ENCODE measurements around the gene IPO11. TPM values are rescaled to one million over a fixed set of nuclear protein-coding genes. Genes with fewer than 3 reads are reported as not detected.

IPO11 gene
- total and polyA plus RNA-seq, 2 of the 4 experiments (the other 2 are of a cell fraction): 12.6 to 40.0 TPM

GRCh38 chr5:62373382-62373781 is 39.2 kb upstream of the IPO11 start:
- Histone ChIP-seq H4K5ac (ENCODE audit: low read depth, low read length) (no peak overlapping the region), H3K27me3 (ENCODE audit: control insufficient read depth, insufficient read depth, low read length) (no peaks in the 10 kb centered on the region), H2BK15ac (ENCODE audit: low read depth, low read length) (no peak overlapping the region), H3K79me1 (ENCODE audit: low read depth in 1 of 2, low read length in 2 of 2) (peaks cover 3% of the 10 kb centered on the region in 2 experiments; a peak in 1 of 4 replicates), H3K56ac (ENCODE audit: extremely low read depth, insufficient read depth, low read length) (no peak overlapping the region), H2BK5ac (ENCODE audit: low read depth, low read length, poor library complexity, severe bottlenecking) (no peak overlapping the region), H4K91ac (ENCODE audit: insufficient read depth, low read depth, low read length) (no peak overlapping the region), H3K14ac (replicated peaks; ENCODE audit: low read depth, low read length) (no peak overlapping the region), H2BK120ac (ENCODE audit: low read depth, low read length) (no peak overlapping the region), H4K8ac (ENCODE audit: low read depth in 2 of 2, low read length in 2 of 2) (no peak overlapping the region), H3K36me3 (ENCODE audit: control insufficient read depth, insufficient read depth, low read length) (peaks cover 20% of the 10 kb centered on the region), H3K4me3 (ENCODE audit: insufficient read depth, low read depth, low read length) (no peak overlapping the region), H3K4me1 (ENCODE audit: control insufficient read depth, insufficient read depth, low read length) (no peaks in the 10 kb centered on the region), H3K23ac (ENCODE audit: low read depth, low read length) (no peak overlapping the region), H3K9me3 (ENCODE audit: control insufficient read depth, insufficient read depth, low read length) (no peaks in the 10 kb centered on the region), H2AFZ (replicated peaks; ENCODE audit: low read length, poor library complexity) (no peak overlapping the region), H3K9me1 (ENCODE audit: insufficient read depth, low read length) (no peaks in the 10 kb centered on the region), H3K4ac (ENCODE audit: low read depth, low read length) (no peak overlapping the region), H2AK5ac (ENCODE audit: low read depth, low read length) (no peak overlapping the region), H2BK20ac (ENCODE audit: low read depth, low read length) (no peak overlapping the region), H3K4me2 (ENCODE audit: low read depth, low read length) (no peak overlapping the region), H2AK9ac (replicated peaks; ENCODE audit: low read depth, low read length, poor library complexity) (no peak overlapping the region), H3K18ac (ENCODE audit: low read depth, low read length) (no peak overlapping the region), H3K9ac (ENCODE audit: low read depth, low read length) (no peak overlapping the region), H3K27ac (ENCODE audit: insufficient read depth, low read length) (no peak overlapping the region), H4K20me1 (ENCODE audit: insufficient read depth, low read length) (no peaks in the 10 kb centered on the region)
- dilution Hi-C loops (cut with HindIII; ENCODE audit: low sequenced_read_pairs, unreplicated experiment) (no loop called here), in situ Hi-C loops (cut with MboI; ENCODE audit: low sequenced_read_pairs) (no loop called here), intact Hi-C loops (cut with micrococcal nuclease) (no loop called here)
- TF ChIP-seq USF2 (IDR thresholded peaks at IDR 0.05; ENCODE audit: low read depth, low read length) (no peak), CTCF (conservative IDR thresholded peaks at IDR 0.05; ENCODE audit: low read depth, low read length) (no peak), NFE2L2 (IDR thresholded peaks at IDR 0.05; ENCODE audit: low read depth, low read length) (no peak), FOS (IDR thresholded peaks at IDR 0.05; ENCODE audit: low read depth, low read length) (no peak), ELK1 (IDR thresholded peaks at IDR 0.05; ENCODE audit: borderline replicate concordance, low read depth, low read length) (no peak), RAD21 (IDR thresholded peaks at IDR 0.05; ENCODE audit: low read length) (no peak), SMC3 (IDR thresholded peaks at IDR 0.05; ENCODE audit: low read depth, low read length) (no peak), BHLHE40 (IDR thresholded peaks at IDR 0.05; ENCODE audit: low read depth, low read length) (no peak), RFX5 (IDR thresholded peaks at IDR 0.05; ENCODE audit: low read depth, low read length) (no peak), MXI1 (IDR thresholded peaks at IDR 0.05; ENCODE audit: borderline replicate concordance, low read depth, low read length) (no peak), RCOR1 (IDR thresholded peaks at IDR 0.05; ENCODE audit: insufficient replicate concordance, low read length) (no peak), MAZ (IDR thresholded peaks at IDR 0.05; ENCODE audit: borderline replicate concordance, low read depth, low read length) (no peak), MAFK (IDR thresholded peaks at IDR 0.05; ENCODE audit: low read depth, low read length) (no peak), CHD1 (IDR thresholded peaks at IDR 0.05; ENCODE audit: low read depth, low read length) (no peak), CEBPB (IDR thresholded peaks at IDR 0.05; ENCODE audit: low read depth, low read length) (no peak), POLR2A (IDR thresholded peaks at IDR 0.05; ENCODE audit: low read depth, low read length) (no peak)
- WGBS, 2 experiments (ENCODE audit: extremely low coverage in 2 of 2, insufficient read length in 1 of 2): no CpG with 5 or more reads among the region's 3 CpGs
- ATAC-seq (ENCODE audit: low read depth) (no peak), DNase-seq (no peak)
- BruUV-seq (replicated peaks): no TSS peak
- ChIA-PET CTCF (no interaction called here), POLR2A (ENCODE audit: unreplicated experiment) (no interaction called here)

Data from IMR-90 (cell line).